Glutamatergic neuron (in vitro differentiated cells): ENCODE results near the gene MYL2. TPM values are rescaled to one million over a fixed set of nuclear protein-coding genes. Genes with fewer than 3 reads are reported as not detected.

Experiments used
- DNase-seq: peaks from one replicate; pipeline ENCODE4 v3.0.0; 2022
- H3K27ac Mint-ChIP-seq: one replicate; pipeline ENCODE4 v1.8.0; 2020; ENCODE audit warnings: mild to moderate bottlenecking, mixed read lengths, inconsistent platforms; ENCODE audit not compliant: unreplicated experiment
- H3K27me3 Mint-ChIP-seq: one replicate; pipeline ENCODE4 v1.8.0; 2020; ENCODE audit warnings: mild to moderate bottlenecking, moderate library complexity, mixed read lengths, inconsistent platforms; ENCODE audit not compliant: unreplicated experiment
- H3K36me3 Mint-ChIP-seq: one replicate; pipeline ENCODE4 v1.8.0; 2020; ENCODE audit warnings: mild to moderate bottlenecking, mixed read lengths, inconsistent platforms; ENCODE audit not compliant: unreplicated experiment
- H3K4me1 Mint-ChIP-seq: one replicate; pipeline ENCODE4 v1.8.0; 2020; ENCODE audit warnings: mild to moderate bottlenecking, low read depth, mixed read lengths, inconsistent platforms; ENCODE audit not compliant: unreplicated experiment
- H3K4me3 Mint-ChIP-seq: one replicate; pipeline ENCODE4 v1.8.0; 2020; ENCODE audit warnings: mild to moderate bottlenecking, mixed read lengths, inconsistent platforms; ENCODE audit not compliant: unreplicated experiment
- H3K9me3 Mint-ChIP-seq: one replicate; pipeline ENCODE4 v1.8.0; 2020; ENCODE audit warnings: mild to moderate bottlenecking, moderate library complexity, mixed read lengths, inconsistent platforms; ENCODE audit not compliant: unreplicated experiment
- CTCF ChIP-seq: fragments of 200-600 bp; sonication (generic); IDR thresholded peaks from one replicate; pipeline ENCODE4 v1.5.0; 2021; ENCODE audit not compliant: partially characterized antibody, unreplicated experiment
- total RNA-seq: library from RNA; stranded (reverse); fragmentation: NEBNext Ultra II Directional; extraction: Animal tissue kit (Norgen Biotek cat#: 25700); gene quantifications from one replicate; pipeline ENCODE4 v1.2.1, GENCODE V29; 2021; ENCODE audit not compliant: unreplicated experiment

MYL2 gene
- total RNA-seq, 1 donor from 2014 or later = not detected

GRCh38 chr12:110888256-110888991 lies 32.0 kb downstream of the MYL2 start:
- Mint-ChIP-seq H3K27me3 (peaks cover 5% of the 10 kb centered on the region), H3K36me3 (no peaks in the 10 kb centered on the region), H3K4me3 (no peak overlapping the region), H3K4me1 (peaks cover 25% of the 10 kb centered on the region), H3K27ac (no peak overlapping the region), H3K9me3 (peaks cover 12% of the 10 kb centered on the region)
- TF ChIP-seq CTCF = peak; percentile 33
- no peak for DNase-seq

- H3K4me3 Mint-ChIP-seq = peak overlapping the region; percentile 47
- no peak for TF ChIP-seq CTCF
- peak; percentile 72 for DNase-seq
- H3K9me3 Mint-ChIP-seq = peaks cover 10% of the 10 kb centered on the region
- H3K27ac Mint-ChIP-seq = peak overlapping the region; percentile 91
- no peaks in the 10 kb centered on the region for H3K36me3 Mint-ChIP-seq
- peaks cover 19% of the 10 kb centered on the region for H3K4me1 Mint-ChIP-seq
- H3K27me3 Mint-ChIP-seq = peaks cover 4% of the 10 kb centered on the region
These were observed 35.1 kb downstream of the MYL2 start for GRCh38 chr12:110885152-110885840.

- Mint-ChIP-seq H3K36me3 (no peaks in the 10 kb centered on the region), H3K27ac (no peak overlapping the region), H3K4me1 (peaks cover 21% of the 10 kb centered on the region), H3K9me3 (peaks cover 9% of the 10 kb centered on the region), H3K4me3 (no peak overlapping the region), H3K27me3 (peaks cover 4% of the 10 kb centered on the region)
- TF ChIP-seq CTCF = no peak
- no peak for DNase-seq
These were observed 37.1 kb downstream of the MYL2 start for GRCh38 chr12:110883251-110883650.

- Mint-ChIP-seq H3K27ac (no peak overlapping the region), H3K9me3 (peaks cover 5% of the 10 kb centered on the region), H3K4me1 (peaks cover 16% of the 10 kb centered on the region), H3K4me3 (no peak overlapping the region), H3K36me3 (no peaks in the 10 kb centered on the region), H3K27me3 (peaks cover 4% of the 10 kb centered on the region)
- TF ChIP-seq CTCF = no peak
- DNase-seq = no peak
These were observed 39.7 kb downstream of the MYL2 start for GRCh38 chr12:110880651-110881050.

- Mint-ChIP-seq H3K9me3 (peaks cover 4% of the 10 kb centered on the region), H3K4me1 (peaks cover 2% of the 10 kb centered on the region), H3K27ac (no peak overlapping the region), H3K4me3 (no peak overlapping the region), H3K36me3 (peaks cover 5% of the 10 kb centered on the region), H3K27me3 (peaks cover 2% of the 10 kb centered on the region)
- TF ChIP-seq CTCF = no peak
- DNase-seq = no peak
These were observed 45.6 kb downstream of the MYL2 start for GRCh38 chr12:110874781-110875180.
